Stimulated activated CD4-positive, alpha-beta T cell treated with anti-CD3 and anti-CD28 coated beads, Interleukin-4, amount 100 ng/mL, for 4 hours (primary cell): ENCODE data around the gene CFAP20DC.
"Not testable (repeated sequence)": the region's sequence is repeated elsewhere in the genome, so short reads cannot be mapped to it uniquely, and the experiment has no call there.

Experiments
- DNase-seq, 2 experiments: peaks; one replicate each; pipeline ENCODE4 v3.0.0-alpha.2; 2020

Gene CFAP20DC

GRCh38 chr3:58962040-58962651 lies 87.7 kb downstream of the CFAP20DC start:
- DNase-seq = no peak

GRCh38 chr3:58955308-58955707 lies 94.5 kb downstream of the CFAP20DC start:
- DNase-seq = no peak

DNA sequence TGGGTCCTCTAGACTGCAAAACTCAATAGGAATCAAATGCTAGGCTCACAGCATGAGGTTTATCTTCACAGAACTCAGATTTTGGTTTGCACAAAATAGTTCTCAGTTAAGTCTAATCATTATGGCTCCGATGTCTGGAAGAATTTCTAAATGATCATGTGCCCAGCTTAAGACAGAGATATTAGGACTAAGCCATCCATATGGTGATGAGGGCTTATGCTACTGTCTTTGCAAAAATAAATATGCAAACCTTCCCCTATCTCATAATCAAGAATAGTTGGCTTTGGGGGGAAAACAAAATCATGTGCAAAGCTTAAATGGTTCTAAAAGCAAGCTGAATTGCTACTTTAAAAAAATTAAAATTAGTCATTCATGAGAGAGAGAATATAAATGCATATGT lies 96.5 kb downstream of the CFAP20DC start:
- DNase-seq = no peak

DNA sequence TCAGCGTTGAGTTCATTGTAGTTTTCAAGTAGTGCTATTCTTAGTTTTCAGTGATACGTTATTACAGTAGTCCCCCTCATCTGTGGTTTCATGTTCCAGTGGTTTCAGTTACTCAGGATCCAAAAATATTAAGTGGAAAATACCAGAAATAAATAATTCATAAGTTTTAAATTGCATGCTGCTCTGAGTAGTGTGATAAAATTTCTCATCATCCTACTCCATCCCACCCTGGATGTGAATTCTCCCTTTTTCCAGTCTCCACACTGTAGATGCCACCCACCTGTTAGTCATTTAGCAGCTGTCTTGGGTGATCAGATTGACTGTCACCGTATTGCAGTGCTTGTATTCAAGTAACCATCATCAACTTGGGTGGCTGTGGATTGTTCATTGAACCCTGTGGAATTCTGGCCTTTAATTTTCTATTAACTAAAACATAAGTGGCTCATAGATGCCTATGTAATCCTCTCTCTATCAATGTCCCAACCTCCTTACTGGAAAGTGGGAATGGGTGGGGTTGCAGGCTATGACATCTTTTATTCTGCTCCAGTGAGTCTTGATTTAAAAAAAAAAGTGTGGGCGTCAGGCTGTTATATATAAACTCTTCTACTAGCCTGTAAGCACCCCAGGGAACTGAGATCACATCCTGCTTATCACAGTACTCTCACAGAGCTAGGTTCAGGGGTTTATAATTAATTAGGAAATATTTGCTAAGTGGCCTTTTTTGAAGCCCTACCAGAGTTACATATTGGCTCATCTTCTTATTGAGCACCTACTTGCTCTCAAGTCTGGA lies 97.5 kb downstream of the CFAP20DC start:
- no peak for DNase-seq

DNA sequence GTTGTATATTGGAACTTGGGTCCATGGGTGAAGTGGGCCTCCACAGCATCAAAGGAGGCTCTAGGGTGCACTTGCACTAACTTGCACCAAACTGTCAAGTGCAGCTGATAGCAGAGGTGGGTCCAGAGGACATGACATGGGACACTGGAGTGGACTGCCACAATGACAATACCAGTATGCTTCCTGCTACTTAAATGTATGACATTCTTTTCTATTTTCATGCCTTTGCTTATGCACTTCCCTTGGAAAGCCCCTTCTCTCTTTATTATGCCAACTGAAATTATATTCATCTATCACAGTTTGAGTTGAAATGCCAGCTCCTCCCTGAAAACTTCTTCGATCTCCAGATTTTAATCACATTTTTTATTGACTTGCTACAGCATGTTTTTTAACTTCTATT lies 101.8 kb downstream of the CFAP20DC start:
- DNase-seq = no peak

GRCh38 chr3:58946875-58947274 lies 103.0 kb downstream of the CFAP20DC start:
- no peak for DNase-seq

DNA sequence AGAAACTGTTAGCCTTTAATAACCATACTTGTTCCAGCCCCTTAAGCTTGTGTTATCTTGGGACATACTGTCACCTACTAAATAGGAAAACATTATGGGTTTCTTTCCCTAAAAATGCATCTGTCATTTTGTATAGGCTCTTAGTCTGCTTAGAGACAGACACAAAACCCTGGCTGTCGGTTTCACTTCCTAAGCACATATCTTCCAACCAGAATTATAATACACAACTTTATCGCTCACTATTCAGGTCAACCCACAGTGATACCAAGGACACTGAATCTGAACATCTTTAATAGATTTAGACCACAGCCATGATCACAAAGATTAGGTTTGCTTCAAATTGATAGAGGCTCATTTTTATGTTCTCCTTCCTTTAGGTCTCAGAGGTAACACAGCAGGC lies 111.8 kb downstream of the CFAP20DC start:
- no peak for DNase-seq

DNA sequence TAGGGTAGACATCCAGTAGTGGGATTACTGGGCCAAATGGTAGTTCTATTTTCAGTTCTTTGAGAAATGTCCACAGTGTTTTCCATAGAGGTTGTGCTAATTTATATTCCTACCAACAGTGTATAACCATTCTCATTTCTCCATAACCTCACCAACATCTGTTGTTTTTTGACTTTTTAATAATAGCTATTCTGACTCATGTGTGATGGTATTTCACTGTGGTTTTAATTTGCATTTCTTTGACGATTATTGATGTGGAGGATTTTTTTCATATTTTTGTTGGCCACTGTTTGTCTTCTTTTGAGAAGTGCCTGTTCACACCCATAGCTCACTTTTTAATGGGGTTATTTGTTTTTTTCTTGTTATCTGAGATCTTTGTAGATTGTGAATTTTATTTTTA lies 125.2 kb downstream of the CFAP20DC start:
- no peak for DNase-seq

DNA sequence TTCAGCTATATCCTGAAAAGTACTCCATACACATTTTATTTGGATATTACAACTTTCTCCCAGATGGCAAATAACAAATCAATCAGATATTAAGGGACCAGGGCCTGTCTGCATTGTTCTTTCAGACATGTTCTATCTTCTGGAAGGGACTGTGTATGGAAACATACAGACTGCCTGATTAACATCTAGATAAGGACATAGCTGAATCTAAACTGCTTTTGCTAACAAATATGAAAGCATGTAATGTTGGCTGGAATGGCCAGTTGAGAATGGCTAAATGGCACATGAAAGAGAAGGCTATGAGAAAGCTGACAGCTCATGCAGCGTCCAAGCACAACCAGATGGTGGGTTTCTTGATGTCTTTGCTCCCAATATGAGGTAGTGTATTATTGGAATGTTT lies 149.4 kb downstream of the CFAP20DC start:
- DNase-seq = no peak

GRCh38 chr3:58899953-58900298 lies 149.9 kb downstream of the CFAP20DC start:
- DNase-seq = no peak

DNA sequence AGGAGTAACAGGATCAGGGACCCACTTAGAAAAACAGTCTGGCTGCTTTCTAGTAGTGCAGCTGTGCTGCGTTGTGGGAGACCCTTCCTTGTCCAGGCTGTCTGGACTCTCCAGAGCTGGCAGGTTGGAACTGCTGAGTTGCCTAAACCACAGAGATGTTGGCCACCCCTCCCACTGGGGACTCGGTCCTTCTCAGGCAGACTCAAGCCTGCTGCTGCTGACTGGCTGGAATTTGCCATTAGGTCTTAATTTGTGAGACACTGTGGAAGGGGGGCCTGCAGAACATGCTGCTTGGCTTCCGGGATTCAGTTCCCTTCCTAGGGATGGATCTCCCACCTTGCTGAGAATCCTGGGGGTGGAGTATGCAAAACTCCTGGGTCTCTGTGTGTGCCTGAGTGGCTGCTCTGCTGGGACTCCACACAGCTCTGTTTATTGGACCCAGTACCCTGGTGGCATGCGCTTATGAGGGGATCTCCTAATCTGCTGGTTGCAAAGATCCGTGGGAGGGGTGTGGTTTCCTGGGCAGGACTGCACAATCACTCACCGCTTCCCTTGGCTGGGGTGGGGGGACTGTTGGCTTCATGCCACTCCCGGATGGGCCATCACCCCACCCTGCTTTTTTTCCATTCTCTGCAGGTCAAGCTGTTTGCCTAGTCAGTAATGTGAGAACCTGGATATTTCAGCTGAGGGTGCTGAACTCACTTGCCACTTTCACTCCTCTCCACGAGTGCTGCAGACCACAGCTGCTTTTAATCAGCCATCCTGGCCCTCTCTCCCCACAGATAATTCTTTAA lies 150.5 kb downstream of the CFAP20DC start:
- DNase-seq = peak in 1 of 2 experiments; percentile 5

DNA sequence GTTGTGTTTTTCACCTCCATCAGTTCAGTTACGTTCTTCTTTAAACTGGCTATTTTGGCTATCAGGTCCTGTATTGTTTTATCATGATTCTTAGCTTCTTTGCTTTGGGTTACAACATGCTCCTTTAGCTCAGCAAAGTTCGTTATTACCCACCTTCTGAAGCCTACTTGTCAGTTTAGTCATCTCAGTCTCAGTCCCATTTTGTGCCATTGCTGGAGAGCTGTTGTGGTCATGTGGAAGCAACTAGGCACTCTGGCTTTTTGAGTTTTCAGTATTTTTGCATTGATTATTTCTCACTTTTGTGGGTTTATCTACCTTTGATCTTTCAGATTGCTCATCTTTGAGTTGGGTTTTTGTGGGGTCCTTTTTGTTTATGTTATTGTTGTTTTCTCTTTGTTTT lies 151.3 kb downstream of the CFAP20DC start:
- no peak for DNase-seq

GRCh38 chr3:58897646-58898045 lies 152.2 kb downstream of the CFAP20DC start:
- no peak for DNase-seq

- DNase-seq = not testable (repeated sequence)
Measured at GRCh38 chr3:58895678-58896077, 154.1 kb downstream of the CFAP20DC start.

- not testable (repeated sequence) for DNase-seq
Measured at GRCh38 chr3:58892526-58892925, 157.3 kb downstream of the CFAP20DC start.

GRCh38 chr3:58888087-58888486 lies 161.7 kb downstream of the CFAP20DC start:
- no peak for DNase-seq

DNA sequence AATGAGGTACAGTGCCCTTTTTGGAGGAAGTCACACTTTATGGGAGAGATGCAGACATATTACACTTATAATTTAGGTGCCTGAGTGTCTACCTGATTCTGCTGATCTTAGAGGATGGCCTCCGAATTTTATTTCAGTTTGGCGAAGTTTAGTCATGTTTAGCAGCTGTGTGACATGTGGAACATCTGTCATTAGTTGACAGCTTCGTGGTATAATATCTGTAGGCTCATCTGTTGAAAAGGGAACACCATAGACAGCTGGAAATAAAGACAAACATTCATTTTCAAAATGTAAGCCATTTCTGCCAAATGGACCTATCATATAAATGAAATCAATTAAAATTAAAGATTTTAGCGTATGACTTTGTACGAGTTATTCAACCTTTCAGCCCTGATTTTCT lies 165.4 kb downstream of the CFAP20DC start:
- no peak for DNase-seq

DNA sequence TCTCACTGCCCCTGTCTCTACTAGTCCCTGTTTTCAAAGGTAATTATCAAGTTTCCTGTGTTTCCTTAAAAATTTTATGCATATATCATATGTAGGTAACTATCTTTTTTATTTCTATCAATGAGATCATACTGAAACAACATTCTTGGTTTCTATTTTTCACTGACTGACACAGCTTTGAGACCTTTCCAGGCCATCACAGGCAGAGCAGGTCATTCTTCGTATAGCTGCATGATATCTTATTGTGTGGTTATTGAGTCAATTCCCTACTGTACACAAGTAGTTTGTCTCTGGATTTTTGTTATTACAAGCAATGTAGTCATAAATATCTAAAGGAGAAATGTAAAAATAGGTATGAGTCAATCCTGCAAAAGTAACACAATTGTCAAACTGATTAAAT lies 169.6 kb downstream of the CFAP20DC start:
- no peak for DNase-seq

GRCh38 chr3:58874795-58875194 lies 175.0 kb downstream of the CFAP20DC start:
- DNase-seq = no peak

- DNase-seq = no peak
Measured at GRCh38 chr3:58874248-58874741, 175.5 kb downstream of the CFAP20DC start.

GRCh38 chr3:58868097-58868779 lies 181.6 kb downstream of the CFAP20DC start:
- DNase-seq = no peak

- DNase-seq = no peak
Measured at GRCh38 chr3:58867621-58868020, 182.2 kb downstream of the CFAP20DC start.

DNA sequence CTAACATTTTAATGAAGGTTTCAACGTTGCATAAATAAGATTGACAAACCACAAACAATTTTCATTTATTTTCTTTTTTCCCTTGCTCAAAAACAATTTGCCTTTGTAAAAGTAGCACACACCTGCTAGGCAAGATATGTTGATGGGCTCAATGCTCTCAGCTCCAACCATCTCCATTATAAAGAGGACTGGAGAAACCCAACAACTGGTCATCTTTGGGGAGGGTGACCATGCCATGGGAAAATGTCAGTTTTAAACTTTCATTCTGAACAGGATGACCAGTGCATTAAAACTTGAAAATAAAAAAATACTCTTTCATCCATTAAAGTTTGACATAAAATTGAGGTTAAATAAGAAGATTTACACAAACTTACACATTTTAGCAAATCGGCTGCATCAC lies 183.7 kb downstream of the CFAP20DC start:
- DNase-seq = no peak
